HG03354 (cell line): Measurements from ENCODE around the gene C16orf90.
"Not testable (repeated sequence)": the region's sequence is repeated elsewhere in the genome, so short reads cannot be mapped to it uniquely, and the experiment has no call there.

Experiments
- ATAC-seq: cut with Tn5 transposase; IDR thresholded peaks from one replicate; pipeline ENCODE4 v1.9.1; 2021; ENCODE audit warnings: mild to moderate bottlenecking; ENCODE audit not compliant: unreplicated experiment, poor library complexity, severe bottlenecking

C16orf90 gene

DNA sequence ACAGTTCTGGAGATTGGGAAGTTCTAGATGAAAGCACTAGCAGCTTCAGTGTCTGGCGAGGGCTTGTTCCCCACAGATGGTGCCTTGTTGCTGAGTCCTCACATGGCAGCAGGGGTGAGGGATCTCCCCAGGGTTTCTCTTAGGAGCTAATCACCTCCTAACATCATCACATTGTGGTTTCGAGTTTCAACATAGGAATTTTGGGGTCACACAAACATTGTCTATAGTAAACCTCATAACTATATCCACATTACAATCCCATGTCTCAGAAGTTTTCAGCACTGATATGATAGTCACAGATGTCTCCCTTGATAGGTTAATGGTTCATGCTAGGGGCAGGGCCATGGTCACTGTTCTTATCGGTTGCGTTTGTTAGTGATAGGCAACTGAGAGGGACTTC is 19.3 kb upstream of the C16orf90 start:
- no peak for ATAC-seq

DNA sequence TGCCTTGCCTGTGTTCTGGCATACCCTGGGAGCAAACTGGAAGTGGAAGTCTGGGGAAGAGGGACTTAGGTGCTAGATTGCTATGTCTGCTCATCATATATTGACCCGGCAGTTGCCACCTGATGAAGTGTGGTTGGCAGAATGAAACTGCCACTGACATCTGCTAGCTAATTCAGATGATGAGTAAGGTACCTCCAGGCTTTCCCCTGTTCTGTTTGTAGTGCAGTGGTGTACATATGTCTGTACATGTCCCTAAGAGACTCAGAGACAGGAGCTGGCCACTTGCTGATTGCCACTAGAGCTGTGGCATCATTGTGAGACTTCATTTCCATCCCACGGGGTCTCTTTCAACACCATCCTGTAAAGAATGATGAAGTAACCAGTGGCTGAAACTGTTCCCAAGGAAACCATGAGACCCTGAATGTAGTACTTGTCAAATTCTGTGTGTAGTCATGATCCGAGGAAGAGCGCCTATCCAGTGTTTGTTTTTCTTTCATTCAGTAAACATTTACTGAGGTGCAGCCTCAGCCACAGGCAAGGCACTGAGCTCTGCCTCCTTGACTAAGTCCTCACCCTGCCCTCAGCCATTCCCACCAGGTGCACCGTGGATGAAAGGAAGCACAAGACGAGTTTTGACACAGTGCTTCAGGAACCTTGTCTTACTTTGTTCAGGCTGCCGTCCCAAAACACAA is 18.7 kb upstream of the C16orf90 start:
- ATAC-seq = no peak

DNA sequence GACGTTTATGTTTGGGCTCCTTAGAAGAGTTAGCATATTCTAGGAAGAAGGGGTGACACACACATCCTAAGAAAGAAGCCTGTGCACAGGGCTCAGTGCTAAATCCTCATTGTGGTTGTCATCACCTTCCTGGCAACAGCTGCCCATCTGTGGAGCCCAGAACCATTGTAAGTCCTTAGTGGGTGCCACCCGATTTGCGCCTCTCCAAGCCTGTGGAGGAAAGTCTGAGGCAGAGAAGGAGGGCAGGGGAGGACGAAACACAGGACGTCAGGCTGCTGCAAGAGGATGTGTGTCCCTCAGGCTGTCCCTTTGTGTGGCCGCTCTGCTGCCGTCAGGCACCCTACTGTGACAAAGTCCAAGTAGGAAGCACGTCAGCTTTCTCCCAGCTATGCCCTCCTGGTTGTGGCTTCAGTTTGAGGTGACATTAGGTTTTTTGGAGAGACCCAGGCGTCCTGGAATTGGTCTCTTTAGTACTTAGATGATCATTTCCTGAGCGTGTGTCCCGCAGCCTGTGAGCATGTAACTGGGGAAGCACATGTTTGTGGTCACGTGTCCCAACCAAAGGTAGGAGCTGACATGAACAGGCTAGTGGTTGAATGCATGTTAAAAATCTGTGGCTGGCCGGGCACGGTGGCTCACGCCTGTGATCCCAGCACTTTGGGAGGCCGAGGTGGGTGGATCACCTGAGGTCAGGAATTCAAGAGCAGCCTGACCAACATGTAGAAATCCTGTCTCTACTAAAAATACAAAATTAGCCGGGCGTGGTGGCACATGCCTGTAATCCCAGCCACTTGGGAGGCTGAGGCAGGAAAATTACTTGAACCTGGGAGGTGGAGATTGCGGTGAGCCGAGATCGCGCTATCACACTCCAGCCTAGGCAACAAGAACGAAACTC is 16.2 kb upstream of the C16orf90 start:
- ATAC-seq = no peak

DNA sequence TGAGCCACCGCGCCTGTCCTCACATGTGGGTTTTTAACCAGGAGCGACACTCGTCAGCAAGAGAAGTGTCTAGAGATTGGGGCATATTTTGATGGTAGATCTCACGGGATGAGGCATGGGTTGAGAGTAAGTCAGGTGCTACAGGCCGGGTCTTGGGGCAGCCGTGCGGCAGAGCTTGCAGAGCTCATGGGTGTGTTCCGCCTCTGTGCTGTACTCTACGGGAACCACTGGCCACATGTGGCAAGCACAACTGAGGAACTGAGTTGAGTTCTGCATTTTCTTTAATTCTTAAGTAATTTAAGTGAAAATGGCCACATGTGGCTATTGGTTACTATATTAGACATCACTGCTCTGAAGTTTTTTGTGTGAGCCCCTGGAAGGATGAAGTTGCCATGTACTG is 15.1 kb upstream of the C16orf90 start:
- ATAC-seq = no peak

DNA sequence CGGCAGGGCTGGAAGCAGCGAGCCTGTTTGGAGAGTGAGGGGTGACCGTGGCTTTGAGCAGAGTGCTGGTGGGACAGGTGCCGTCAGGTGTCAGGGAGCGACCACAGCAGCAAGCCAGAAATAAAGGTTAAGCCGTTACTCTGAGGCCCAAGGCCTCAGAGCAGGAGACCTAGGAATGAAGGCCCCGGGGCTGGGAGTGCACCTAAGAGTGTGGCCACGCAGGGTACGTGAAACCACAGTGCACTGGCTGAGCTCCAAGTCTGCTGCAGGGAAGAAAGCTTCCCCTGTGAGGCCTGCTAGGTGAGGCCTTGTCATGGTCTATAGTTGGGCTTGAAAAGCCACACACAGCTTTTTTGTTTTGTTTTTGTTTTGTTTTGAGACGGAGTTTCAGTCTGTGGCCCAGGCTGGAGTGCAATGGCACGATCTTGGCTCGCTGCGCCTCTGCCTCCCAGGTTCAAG is 14.2 kb upstream of the C16orf90 start:
- ATAC-seq = no peak

DNA sequence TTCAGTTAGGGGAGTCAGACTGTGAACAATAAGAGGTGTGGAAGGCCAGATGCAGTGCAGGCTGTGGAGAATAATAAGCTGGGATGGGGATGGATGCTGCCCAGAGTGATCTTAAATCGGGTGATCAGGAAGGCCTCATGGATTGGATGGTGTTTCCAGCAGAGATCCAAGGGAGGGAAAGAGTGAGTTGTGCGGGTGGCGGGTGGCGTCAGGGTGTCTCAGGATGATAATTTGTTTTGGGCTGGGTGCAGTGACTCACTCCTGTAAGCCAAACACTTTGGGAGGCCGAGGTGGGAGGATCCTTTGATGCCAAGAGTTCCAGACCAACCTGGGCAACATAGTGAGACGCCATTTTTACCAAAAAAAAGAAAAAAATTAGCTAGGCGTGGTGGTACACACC is 13.4 kb upstream of the C16orf90 start:
- no peak for ATAC-seq

DNA sequence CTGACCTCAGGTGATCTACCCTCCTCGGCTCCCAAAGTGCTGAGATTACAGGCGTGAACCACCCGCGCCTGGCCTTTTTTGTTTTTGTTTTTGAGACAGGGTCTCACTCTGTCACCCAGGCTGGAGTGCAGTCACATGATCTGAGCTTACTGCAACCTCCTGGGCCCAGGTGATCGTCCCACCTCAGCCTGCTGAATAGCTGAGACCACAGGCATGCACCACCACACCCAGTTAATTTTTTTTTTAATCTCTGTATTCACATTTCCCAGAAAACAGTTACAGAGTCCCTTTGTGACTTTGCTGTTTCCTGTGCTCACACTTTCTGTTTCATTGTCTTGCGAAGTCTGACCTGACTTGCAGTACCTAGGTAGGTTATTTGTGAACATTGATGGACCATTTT is 8.2 kb upstream of the C16orf90 start:
- ATAC-seq = no peak

DNA sequence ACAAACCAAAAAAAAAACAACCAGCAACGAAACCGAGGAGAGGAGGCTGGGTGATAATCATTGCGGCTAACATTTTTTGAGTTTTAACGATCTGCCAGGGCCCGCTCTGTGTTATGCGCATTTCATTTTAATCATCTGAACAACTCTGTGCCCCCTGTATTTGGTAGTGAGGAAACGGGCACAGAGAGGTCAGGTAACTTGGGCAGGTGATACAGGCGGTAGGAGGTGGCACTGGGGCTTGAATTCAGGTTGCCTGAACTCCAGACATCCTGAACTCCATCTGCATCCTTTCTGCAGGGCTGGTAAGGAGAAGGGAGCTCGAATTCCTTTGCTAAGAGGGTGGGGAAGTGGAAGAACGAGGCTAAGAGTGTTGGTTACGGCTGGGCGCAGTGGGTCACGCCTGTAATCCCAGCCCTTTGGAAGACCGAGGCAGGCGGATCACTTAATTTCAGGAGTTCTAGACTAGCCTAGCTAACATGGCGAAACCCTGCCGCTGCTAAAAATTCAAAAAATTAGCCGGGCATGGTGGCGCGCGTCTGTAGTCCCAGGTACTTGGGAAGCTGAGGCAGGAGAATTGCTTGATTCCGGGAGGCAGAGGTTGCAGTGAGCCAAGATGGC is 6.6 kb upstream of the C16orf90 start:
- ATAC-seq = no peak

DNA sequence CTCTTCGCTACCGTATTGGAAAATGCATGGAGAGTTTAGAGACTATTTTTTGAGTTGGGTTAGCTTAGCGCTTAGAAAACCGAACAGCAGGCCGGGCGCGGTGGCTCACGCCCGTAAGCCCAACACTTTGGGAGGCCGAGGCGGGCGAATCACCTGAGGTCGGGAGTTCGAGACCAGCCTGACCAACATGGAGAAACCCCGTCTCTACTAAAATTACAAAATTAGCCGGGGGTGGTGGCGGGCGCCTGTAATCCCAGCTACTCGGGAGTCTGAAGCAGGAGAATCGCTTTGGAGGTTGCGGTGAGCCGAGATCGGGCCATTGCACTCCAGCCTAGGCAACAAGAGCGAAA is 6.1 kb upstream of the C16orf90 start:
- not testable (repeated sequence) for ATAC-seq

DNA sequence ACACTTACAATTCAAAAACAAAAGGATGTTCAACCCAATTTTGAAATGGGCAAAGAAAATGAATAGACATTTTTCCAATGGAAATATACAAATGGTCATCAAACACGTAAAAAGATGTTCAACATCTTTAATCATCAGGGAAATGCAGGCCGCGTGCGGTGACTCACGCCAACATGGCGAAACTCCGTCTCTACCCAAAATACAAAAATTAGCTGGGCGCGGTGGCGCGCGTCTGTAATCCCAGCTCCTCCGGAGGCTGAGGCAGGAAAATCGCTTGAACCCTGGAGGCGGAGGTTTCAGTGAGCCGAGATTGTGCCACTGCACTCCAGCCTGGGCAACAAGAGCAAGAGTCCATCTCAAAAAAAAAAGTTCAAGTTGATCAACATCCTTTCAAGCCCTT is 3.7 kb upstream of the C16orf90 start:
- no peak for ATAC-seq

DNA sequence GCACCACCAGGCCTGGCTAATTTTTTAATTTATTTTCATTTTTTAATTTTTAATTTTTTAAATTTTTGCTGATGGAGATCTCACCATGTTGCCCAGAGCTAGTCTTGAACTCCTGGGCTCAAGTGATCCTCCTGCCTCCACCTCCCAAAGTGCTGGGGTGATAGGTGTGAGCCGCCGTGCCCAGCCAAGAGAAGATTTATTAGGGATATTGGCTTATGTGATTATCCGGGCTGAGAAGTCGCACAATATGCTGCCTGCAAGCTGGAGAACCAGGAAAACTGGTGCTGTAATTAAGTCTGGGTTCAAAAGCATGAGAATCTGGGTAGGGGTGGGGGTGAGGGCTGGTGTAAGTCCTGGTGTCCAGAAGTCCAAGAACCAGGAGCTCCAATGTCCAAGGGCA is 2.5 kb upstream of the C16orf90 start:
- ATAC-seq = no peak

DNA sequence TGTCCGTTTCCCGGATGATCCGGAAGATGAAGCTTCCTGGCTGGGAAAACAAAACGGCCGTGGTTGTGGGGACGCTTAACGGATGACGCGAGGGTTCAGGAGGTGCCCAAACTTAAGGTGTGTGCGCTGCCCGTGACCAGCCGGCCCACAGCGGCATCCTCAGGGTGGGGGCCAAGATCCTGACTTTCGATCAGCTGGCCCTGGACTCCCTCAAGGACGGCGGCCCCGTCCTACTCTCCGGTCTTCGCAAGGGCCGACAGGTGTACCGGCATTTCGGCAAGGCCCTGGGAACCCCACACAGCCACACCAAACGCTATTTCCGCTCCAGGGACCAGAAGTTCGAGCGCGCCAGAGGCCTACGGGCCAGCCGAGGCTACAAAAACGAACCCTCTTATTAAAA is 1.1 kb upstream of the C16orf90 start:
- ATAC-seq = no peak

DNA sequence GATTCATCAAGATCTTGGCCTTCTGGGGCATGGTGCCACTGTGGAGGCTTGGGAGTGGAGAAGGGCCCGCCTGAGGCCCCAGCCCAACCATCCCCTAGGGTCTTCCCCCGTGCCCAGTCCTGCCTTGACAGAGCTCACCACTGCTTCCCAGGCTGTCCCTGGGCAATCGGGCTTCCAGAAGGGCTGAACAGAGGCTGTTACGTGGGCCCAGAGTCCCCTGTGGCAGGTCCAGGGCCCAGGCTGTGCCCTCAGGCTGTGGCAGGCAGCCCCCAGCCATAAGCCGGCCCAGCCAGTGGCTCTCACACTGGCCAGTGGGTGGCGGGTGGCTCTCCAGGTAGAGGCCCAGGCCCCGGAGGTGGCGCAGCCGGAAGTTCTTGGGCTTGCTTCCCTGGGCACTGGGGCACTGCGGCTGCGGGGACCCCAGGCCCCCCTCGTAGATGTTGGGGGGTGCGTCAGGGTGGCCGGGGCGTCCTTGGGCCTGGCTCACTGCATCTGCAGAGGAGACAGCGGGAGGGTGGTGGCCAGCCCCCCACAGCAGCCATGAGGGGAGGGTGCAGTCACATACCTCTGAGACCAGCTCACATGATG is 809 bp downstream of the C16orf90 start:
- ATAC-seq = no peak

DNA sequence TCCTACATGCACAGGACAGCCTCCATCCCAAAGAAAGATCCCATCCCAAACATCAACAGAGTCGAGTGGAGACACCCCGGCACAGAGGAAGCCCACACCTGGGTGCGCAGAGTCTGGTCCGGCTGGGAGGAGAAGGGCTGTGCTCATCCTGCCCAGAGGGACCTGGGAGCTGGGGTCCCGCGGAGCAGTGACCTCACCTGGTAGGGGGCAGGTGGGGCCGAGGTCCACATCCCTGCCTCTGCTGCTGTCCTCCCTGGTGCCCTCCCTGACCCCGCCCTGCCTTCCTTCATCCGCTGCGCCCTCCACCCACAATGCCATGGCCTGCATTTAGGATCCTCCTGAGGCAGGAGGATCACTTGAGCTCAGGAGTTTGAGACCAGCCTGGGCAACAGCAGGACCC is 2.9 kb downstream of the C16orf90 start:
- ATAC-seq = no peak

DNA sequence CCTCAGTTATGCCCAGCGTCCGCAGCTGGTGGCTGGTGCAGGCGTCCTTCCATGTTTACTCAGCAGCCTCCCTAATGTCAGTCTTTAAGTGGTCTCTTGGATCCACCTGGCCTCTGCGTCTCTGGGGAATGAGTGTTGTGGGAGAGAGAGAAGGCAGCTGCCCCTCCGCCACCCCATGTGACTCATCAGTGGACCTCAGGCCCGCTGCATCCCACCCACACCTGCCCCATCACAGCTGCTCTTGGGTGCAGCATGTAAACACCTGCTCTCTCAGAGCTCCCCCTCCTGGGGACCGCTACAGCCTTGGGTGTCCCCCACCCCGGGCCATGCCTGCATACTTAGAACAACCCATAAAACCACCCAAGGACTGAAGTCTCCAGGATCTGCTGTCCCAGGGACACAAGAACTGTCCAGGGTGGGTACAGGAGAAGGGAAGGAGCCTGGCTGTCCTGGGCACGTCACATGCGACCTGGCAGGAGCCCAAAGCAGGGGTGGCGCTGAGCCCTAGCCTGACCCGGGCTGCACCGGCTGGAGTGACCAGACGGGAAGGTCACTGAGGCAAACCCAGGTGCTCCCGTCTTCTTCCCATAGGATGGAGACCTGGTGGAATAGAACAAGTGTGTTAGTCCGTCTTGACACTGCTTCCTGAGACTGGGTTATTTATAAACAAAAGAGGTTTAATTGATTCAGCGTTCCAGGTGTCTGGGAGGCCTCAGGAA is 4.2 kb downstream of the C16orf90 start:
- no peak for ATAC-seq

DNA sequence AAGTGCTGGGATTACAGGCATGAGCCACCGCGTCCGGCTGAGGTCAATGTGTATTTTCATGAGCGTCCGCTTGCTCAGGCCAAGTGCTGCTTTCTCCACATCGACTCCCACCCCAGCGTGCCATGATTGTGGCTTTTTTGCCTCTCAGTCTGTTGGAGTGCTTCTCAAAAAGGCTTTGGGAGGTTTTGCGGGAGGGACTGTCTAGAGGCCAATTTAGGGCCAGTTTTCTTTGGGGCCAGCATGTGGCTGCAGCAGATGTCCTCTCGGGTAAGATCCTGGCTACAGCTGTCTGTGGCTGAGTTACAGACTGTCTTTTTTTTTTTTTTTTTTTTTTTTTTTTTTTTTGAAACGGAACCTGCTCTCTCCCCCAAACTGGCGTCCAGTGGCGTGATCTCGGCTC is 6.5 kb downstream of the C16orf90 start:
- no peak for ATAC-seq

DNA sequence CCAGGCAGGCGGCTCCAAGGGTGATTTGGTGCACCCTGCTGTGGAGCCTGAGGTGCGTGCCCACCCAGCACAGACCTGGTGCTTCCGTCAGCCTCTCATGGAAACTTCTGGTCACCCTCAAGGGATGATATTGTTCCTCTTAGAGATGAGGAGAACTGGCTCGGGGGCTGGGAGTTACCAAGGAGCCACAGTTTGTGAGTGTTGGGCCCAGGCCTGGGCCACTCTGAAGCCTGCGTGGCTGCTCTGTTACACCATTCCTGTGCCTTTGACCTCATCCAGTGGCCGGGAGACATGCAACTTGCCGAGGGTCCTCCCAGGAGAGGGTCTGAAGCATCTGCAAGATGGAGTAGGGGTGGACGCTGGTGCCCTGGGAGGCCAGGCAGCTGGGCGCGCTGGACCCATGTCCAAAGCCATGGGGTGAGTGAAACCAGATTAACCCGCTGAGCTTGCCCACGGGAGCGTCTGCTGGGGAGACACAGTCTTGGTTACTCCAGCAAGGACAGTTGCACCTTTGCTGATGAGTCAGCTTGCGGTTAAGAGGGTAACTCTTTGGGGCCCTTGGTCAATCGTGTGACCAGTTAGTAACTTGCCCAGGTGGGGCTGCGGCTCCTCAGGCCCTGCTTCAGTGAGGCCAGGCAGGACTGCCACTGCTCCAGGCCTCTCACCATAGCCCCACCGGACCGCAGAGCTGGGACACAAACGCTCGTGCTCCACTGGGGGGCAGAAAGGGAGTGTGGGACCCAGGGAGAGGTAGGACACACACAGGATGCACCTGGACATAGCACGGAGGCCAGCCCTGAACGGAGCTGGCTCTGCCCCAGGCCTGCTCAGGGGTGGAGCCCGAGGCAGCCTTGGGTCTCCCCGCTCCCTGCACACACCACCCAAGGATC is 7.5 kb downstream of the C16orf90 start:
- ATAC-seq = no peak

DNA sequence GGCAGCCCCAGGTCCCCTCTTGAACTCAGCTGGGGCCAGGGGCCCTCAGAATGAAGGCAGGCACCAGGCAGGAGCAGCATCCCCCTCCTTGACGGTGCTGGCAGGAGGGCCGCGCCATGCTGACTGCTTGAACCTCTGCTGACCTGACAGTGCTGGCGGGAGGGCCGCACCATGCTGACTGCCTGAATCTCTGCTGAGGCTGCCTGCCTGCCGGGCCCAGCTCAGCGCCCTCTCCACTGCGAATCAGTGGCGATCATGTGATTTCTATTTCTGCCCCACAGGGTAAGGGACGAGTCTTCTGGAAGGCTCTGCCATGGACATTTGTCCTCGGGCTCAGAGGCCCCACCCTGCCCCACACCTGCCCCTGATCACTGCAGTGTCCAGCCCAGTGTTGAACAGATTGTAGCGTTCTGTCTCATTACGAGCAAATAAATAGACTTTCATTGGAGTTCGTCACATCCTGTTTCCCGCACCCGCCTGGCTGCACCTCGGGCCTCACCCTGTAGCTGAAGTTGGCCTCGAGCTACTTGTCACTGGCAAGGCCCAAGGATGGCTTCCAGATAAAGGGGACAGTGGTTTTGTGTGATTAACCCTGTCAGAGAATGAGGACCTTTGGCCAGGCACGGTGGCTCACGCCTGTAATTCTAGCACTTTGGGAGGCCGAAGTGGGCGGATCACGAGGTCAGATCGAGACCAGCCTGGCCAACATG is 8.6 kb downstream of the C16orf90 start:
- no peak for ATAC-seq
